Uterus (tissue), 4 donors: ENCODE data around the gene BAIAP2. TPM values are rescaled to one million over a fixed set of nuclear protein-coding genes. Genes with fewer than 3 reads are reported as not detected.

Experiments used
- DNase-seq, 2 donors: peaks; one replicate each; pipeline ENCODE4 v3.0.0-alpha.2; 2019 to 2020
- H3K27ac ChIP-seq, 2 donors: fragments of 200-600 bp; sonication (generic); 1 replicate in 1 of 2; 2 replicates in 1 of 2; pipeline ENCODE4 v1.5.1; 2016 to 2018
- H3K27me3 ChIP-seq, 2 donors: fragments of 200-600 bp; sonication (generic); one replicate each; pipeline ENCODE4 v1.5.1; 2018 to 2019; ENCODE audit warnings: control low read depth in 1 of 2
- H3K36me3 ChIP-seq, 2 donors: fragments of 200-600 bp; sonication (generic); one replicate each; pipeline ENCODE4 v1.5.1; 2019; ENCODE audit warnings: control low read depth in 1 of 2
- H3K4me1 ChIP-seq, 2 donors: fragments of 200-600 bp; sonication (generic); one replicate each; pipeline ENCODE4 v1.5.1; 2018 to 2019; ENCODE audit warnings: control low read depth in 1 of 2
- H3K4me3 ChIP-seq, 2 donors: fragments of 200-600 bp; sonication (generic); 1 replicate in 1 of 2; 2 replicates in 1 of 2; pipeline ENCODE4 v1.5.1; 2018 to 2019; ENCODE audit warnings: mild to moderate bottlenecking in 1 of 2
- H3K9me3 ChIP-seq, 2 donors: fragments of 200-600 bp; sonication (generic); one replicate each; pipeline ENCODE4 v1.5.1; 2019; ENCODE audit warnings: control low read depth in 1 of 2
- CTCF ChIP-seq, 4 experiments: fragments of 200-600 bp in 2 of 4; fragments of 450-650 bp in 2 of 4; sonication (generic) in 2 of 4; IDR thresholded peaks; one replicate each; pipeline ENCODE4 v1.5.1; 2016 to 2019; ENCODE audit warnings: antibody characterized with exemption in 4 of 4, mild to moderate bottlenecking in 2 of 4, moderate library complexity in 1 of 4
- POLR2A ChIP-seq, 2 donors: fragments of 450-650 bp; IDR thresholded peaks; one replicate each; pipeline ENCODE4 v1.6.1; 2016; ENCODE audit warnings: antibody characterized with exemption in 2 of 2, mild to moderate bottlenecking in 1 of 2, moderate library complexity in 1 of 2
- intact Hi-C: fragments of 100-400 bp; cut with DNase I; formaldehyde crosslinking; loops from one replicate; pipeline ENCODE4 v1.15.1; 2023; ENCODE audit warnings: low total_unique reads
- total RNA-seq, 4 donors: library from RNA; depleted of rRNA in 3 of 4; stranded (reverse); fragments of >200 nt in 3 of 4; gene quantifications; one replicate each; pipeline versions ENCODE4 v1.1.0 to v1.2.4, GENCODE V29; 2014 to 2023
- donor health status: DM: yes; HTN: yes; CAD: no.

The BAIAP2 gene
- total RNA-seq, 4 donors from 2014 or later = 16.5 to 70.7 (median 45.8) TPM

- Histone ChIP-seq H3K9me3 (no peaks in the 10 kb centered on the region), H3K27ac (no peak overlapping the region), H3K4me1 (peaks cover 0 to 4% of the 10 kb centered on the region in 2 donors), H3K4me3 (no peak overlapping the region), H3K27me3 (no peaks in the 10 kb centered on the region), H3K36me3 (no peaks in the 10 kb centered on the region)
- intact Hi-C loops = no loop called here
- no peak for DNase-seq
- TF ChIP-seq CTCF (IDR thresholded peaks at IDR 0.05) (no peak), POLR2A (IDR thresholded peaks at IDR 0.05) (no peak)
Measured at GRCh38 chr17:81140018-81140417, 105.1 kb downstream of the BAIAP2 start.

- H3K9me3 ChIP-seq = no peaks in the 10 kb centered on the region
- no peak overlapping the region for H3K4me3 ChIP-seq
- no peak for TF ChIP-seq CTCF (IDR thresholded peaks at IDR 0.05)
- no peak for TF ChIP-seq POLR2A (IDR thresholded peaks at IDR 0.05)
- intact Hi-C loops = no loop called here
- peaks cover 0 to 4% of the 10 kb centered on the region in 2 donors for H3K4me1 ChIP-seq
- no peak overlapping the region for H3K27ac ChIP-seq
- no peaks in the 10 kb centered on the region for H3K27me3 ChIP-seq
- no peak for DNase-seq
- H3K36me3 ChIP-seq = no peaks in the 10 kb centered on the region
Measured at GRCh38 chr17:81140695-81141094, 105.7 kb downstream of the BAIAP2 start.

- H3K4me3 ChIP-seq = no peak overlapping the region
- H3K27me3 ChIP-seq = no peaks in the 10 kb centered on the region
- no peaks in the 10 kb centered on the region for H3K9me3 ChIP-seq
- intact Hi-C loops = no loop called here
- DNase-seq = peak; percentile 65 to 68
- TF ChIP-seq POLR2A (IDR thresholded peaks at IDR 0.05) (no peak), CTCF (IDR thresholded peaks at IDR 0.05) (peak; percentile 52 to 73 (median 64))
- H3K27ac ChIP-seq = no peak overlapping the region
- H3K4me1 ChIP-seq = peaks cover 0 to 4% of the 10 kb centered on the region in 2 donors
- no peaks in the 10 kb centered on the region for H3K36me3 ChIP-seq
Measured at GRCh38 chr17:81142301-81143199, 107.6 kb downstream of the BAIAP2 start.

DNA sequence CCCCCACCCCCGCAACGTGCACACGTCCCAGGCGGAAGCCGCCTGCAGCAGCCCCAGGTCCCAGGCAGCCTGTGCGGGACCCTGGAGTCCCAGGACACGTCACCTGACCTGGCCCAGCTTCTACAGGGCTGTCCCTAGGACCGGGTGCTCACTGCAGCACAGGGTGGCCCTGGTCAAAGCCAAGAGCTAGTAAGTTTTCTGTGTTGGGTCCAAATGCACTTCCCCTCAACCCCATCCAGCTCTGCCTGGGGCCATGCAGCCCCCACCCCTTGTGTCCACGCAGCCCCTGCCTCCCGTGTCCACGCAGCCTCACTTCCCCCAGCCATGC is 108.2 kb downstream of the BAIAP2 start:
- Histone ChIP-seq H3K36me3 (no peaks in the 10 kb centered on the region), H3K4me3 (no peak overlapping the region), H3K27ac (no peak overlapping the region), H3K4me1 (peaks cover 0 to 4% of the 10 kb centered on the region in 2 donors), H3K27me3 (no peaks in the 10 kb centered on the region), H3K9me3 (no peaks in the 10 kb centered on the region)
- intact Hi-C loops = no loop called here
- TF ChIP-seq POLR2A (IDR thresholded peaks at IDR 0.05) = no peak
- no peak for TF ChIP-seq CTCF (IDR thresholded peaks at IDR 0.05)
- DNase-seq = no peak

- H3K27me3 ChIP-seq = no peaks in the 10 kb centered on the region
- H3K36me3 ChIP-seq = no peaks in the 10 kb centered on the region
- TF ChIP-seq CTCF (IDR thresholded peaks at IDR 0.05) (no peak), POLR2A (IDR thresholded peaks at IDR 0.05) (no peak)
- H3K27ac ChIP-seq = no peak overlapping the region
- H3K9me3 ChIP-seq = no peaks in the 10 kb centered on the region
- intact Hi-C loops = no loop called here
- no peak overlapping the region for H3K4me3 ChIP-seq
- DNase-seq = no peak
- H3K4me1 ChIP-seq = peaks cover 0 to 4% of the 10 kb centered on the region in 2 donors
Measured at GRCh38 chr17:81143717-81144422, 108.9 kb downstream of the BAIAP2 start.
